Measurements from ENCODE around the gene KRT76.

KRT76 gene

GRCh38 chr12:52730383-52730782 lies 46.8 kb downstream of the KRT76 start:
- no peak for DNase-seq (ENCODE audit: low spot score)

- no peak for DNase-seq (ENCODE audit: low spot score)
Observed at GRCh38 chr12:52729147-52729546, 48.0 kb downstream of the KRT76 start.

- no peak for DNase-seq (ENCODE audit: low spot score)
Observed at GRCh38 chr12:52728374-52728773, 48.8 kb downstream of the KRT76 start.

- DNase-seq (ENCODE audit: low spot score): no peak
Observed at GRCh38 chr12:52727037-52727436, 50.1 kb downstream of the KRT76 start.

- no peak for DNase-seq (ENCODE audit: low spot score)
Observed at GRCh38 chr12:52726451-52726850, 50.7 kb downstream of the KRT76 start.

- no peak for DNase-seq (ENCODE audit: low spot score)
Observed at GRCh38 chr12:52724384-52724783, 52.8 kb downstream of the KRT76 start.

- no peak for DNase-seq (ENCODE audit: low spot score)
Observed at GRCh38 chr12:52722680-52723079, 54.5 kb downstream of the KRT76 start.

GRCh38 chr12:52721838-52722470 lies 55.2 kb downstream of the KRT76 start:
- no peak for DNase-seq (ENCODE audit: low spot score)

GRCh38 chr12:52720365-52720886 lies 56.7 kb downstream of the KRT76 start:
- DNase-seq (ENCODE audit: low spot score): peak; percentile 15

Measured in RKO (cell line).